ENCODE data around the gene GRM7.

- TF ChIP-seq, protein P1, sequence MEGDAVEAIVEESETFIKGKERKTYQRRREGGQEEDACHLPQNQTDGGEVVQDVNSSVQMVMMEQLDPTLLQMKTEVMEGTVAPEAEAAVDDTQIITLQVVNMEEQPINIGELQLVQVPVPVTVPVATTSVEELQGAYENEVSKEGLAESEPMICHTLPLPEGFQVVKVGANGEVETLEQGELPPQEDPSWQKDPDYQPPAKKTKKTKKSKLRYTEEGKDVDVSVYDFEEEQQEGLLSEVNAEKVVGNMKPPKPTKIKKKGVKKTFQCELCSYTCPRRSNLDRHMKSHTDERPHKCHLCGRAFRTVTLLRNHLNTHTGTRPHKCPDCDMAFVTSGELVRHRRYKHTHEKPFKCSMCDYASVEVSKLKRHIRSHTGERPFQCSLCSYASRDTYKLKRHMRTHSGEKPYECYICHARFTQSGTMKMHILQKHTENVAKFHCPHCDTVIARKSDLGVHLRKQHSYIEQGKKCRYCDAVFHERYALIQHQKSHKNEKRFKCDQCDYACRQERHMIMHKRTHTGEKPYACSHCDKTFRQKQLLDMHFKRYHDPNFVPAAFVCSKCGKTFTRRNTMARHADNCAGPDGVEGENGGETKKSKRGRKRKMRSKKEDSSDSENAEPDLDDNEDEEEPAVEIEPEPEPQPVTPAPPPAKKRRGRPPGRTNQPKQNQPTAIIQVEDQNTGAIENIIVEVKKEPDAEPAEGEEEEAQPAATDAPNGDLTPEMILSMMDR (IDR thresholded peaks at IDR 0.05 in 8 of 11, conservative IDR thresholded peaks at IDR 0.05 in 3 of 11), result no peak
- no peak for TF ChIP-seq POLR2AphosphoS5 (IDR thresholded peaks at IDR 0.05)
- no peak for TF ChIP-seq POLR2A (IDR thresholded peaks at IDR 0.05)
Observed at GRCh38 chr3:7663771-7664170, 802.9 kb downstream of the GRM7 start.
